ENCODE results near the gene BTBD9.
"Not testable (repeated sequence)": the region's sequence is repeated elsewhere in the genome, so short reads cannot be mapped to it uniquely, and the experiment has no call there.

Gene BTBD9

DNA sequence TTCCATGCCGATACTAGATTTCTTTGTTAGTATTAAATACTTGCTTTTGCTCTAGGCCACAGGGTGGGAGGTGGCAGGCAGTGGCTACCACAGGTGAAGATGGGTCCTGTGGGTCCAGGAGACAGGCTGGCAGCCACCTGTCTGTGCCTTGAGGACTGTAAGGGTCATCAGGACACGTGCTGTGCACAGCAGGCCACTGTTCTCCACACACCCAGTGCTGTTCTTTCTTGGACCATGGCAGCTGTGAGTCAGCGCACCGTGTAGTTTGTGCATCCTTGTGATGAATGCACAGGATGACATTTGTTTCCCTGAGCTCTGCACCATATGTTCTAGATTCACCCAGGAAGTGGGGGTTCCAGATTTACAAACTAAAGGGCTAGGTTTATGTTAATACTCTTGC, 503.2 kb downstream of the BTBD9 start:
- no peak overlapping the region for H3K4me3 ChIP-seq (ENCODE audit: low read depth, low read length)
- H3K79me2 ChIP-seq: peaks cover 33% of the 10 kb centered on the region
- H3K4me2 ChIP-seq (ENCODE audit: low read length): no peak overlapping the region
- H3K27me3 ChIP-seq (ENCODE audit: control insufficient read depth, insufficient read depth, low read length): no peaks in the 10 kb centered on the region
- no peaks in the 10 kb centered on the region for H3K36me3 ChIP-seq (ENCODE audit: control insufficient read depth, insufficient read depth, low read length)
- H3K4me1 ChIP-seq: peaks cover 16% of the 10 kb centered on the region
- H3K9ac ChIP-seq: no peak overlapping the region
- H2AFZ ChIP-seq: no peak overlapping the region
- TF ChIP-seq, protein P1, sequence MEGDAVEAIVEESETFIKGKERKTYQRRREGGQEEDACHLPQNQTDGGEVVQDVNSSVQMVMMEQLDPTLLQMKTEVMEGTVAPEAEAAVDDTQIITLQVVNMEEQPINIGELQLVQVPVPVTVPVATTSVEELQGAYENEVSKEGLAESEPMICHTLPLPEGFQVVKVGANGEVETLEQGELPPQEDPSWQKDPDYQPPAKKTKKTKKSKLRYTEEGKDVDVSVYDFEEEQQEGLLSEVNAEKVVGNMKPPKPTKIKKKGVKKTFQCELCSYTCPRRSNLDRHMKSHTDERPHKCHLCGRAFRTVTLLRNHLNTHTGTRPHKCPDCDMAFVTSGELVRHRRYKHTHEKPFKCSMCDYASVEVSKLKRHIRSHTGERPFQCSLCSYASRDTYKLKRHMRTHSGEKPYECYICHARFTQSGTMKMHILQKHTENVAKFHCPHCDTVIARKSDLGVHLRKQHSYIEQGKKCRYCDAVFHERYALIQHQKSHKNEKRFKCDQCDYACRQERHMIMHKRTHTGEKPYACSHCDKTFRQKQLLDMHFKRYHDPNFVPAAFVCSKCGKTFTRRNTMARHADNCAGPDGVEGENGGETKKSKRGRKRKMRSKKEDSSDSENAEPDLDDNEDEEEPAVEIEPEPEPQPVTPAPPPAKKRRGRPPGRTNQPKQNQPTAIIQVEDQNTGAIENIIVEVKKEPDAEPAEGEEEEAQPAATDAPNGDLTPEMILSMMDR (IDR thresholded peaks at IDR 0.05): no peak
- H3K9me3 ChIP-seq (ENCODE audit: control insufficient read depth, low read length): no peaks in the 10 kb centered on the region
- H3K27ac ChIP-seq: no peak overlapping the region

DNA sequence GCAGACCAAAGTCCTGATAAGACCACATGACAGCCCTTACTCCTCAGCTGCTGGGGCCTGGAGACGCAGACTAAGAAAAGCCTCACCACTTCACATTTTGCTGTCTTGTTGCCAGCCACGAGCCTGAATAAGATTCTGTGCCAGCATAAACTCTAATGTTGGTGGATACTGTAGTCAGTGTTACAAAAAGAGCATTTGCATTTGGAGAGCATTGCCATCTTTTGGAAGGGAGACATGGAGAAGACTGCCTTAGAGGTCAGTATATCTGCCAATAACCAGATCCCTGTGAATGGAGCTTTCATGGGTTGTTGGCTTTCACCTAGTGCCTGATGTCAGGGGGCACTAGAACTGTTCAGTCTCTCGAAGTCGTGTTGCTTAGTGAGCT, 505.0 kb downstream of the BTBD9 start:
- Histone ChIP-seq H3K27me3 (ENCODE audit: control insufficient read depth, insufficient read depth, low read length) (no peaks in the 10 kb centered on the region), H3K4me1 (peaks cover 13% of the 10 kb centered on the region), H3K79me2 (peaks cover 31% of the 10 kb centered on the region), H3K9ac (no peak overlapping the region), H2AFZ (no peak overlapping the region), H3K27ac (peak overlapping the region; percentile 59), H3K36me3 (ENCODE audit: control insufficient read depth, insufficient read depth, low read length) (no peaks in the 10 kb centered on the region), H3K9me3 (ENCODE audit: control insufficient read depth, low read length) (no peaks in the 10 kb centered on the region), H3K4me2 (ENCODE audit: low read length) (peak overlapping the region; percentile 34), H3K4me3 (ENCODE audit: low read depth, low read length) (no peak overlapping the region)
- TF ChIP-seq, protein P1 (IDR thresholded peaks at IDR 0.05): no peak

DNA sequence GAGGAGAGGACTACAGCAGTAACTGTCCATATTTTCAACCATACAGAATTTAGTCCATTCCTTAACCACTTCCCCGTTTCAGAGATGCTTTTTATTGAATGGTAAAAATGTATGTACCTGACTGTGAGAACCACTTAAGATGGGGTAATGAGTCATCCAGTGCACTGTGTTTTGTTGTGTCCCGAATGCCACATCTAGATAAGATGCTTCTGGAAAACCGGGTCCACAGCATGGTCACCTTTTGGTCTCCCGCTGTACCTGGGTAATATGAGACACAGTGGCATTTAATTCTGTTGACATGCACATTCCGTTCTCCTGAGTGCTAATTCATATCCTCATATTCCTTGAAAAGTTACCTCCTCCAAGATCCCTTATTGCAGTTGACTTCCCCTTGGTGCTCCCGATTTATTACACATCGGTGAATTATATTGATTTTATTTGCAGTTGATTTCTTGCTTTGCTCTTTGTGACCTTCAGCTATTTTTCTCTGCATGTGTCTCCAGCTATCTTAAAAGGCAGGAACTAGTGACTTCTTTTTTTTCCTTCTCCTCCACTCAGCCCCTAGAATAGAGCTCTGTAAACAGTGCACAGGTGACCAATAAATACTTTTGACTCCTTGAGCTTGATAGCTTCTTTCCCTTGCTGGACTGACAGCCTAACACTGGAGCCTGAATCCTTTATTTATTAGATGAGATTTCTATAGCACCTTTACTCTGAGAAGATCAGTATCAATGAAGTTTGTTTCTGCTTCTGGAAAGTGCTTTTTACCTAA, 505.6 kb downstream of the BTBD9 start:
- Histone ChIP-seq H3K9me3 (ENCODE audit: control insufficient read depth, low read length) (no peaks in the 10 kb centered on the region), H3K27me3 (ENCODE audit: control insufficient read depth, insufficient read depth, low read length) (no peaks in the 10 kb centered on the region), H3K4me3 (ENCODE audit: low read depth, low read length) (peak overlapping the region; percentile 8), H3K79me2 (peaks cover 30% of the 10 kb centered on the region), H2AFZ (no peak overlapping the region), H3K9ac (no peak overlapping the region), H3K4me2 (ENCODE audit: low read length) (peak overlapping the region; percentile 34), H3K27ac (peak overlapping the region; percentile 59), H3K4me1 (peaks cover 13% of the 10 kb centered on the region), H3K36me3 (ENCODE audit: control insufficient read depth, insufficient read depth, low read length) (no peaks in the 10 kb centered on the region)
- TF ChIP-seq, protein P1 (IDR thresholded peaks at IDR 0.05): no peak

DNA sequence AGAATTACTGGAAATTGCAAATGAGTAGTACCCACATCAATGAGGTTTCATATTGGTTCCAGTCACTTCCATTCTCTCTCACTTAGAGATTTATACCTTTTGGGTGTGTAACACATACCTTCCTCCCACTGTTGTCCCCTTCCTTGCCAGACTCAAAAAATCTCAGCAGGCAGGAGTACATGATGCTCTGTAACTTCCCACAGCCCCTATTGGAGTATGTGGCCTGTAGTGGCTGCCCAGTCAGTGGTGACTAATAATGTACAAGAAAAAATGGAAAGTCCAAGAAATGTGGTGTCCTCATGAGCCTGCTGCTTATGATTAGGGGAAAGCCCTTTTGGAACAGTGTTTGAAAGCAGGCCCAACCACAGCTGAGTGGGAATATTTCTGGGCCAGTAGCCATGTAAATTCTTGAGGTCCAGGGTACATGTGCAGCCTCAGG, 508.2 kb downstream of the BTBD9 start:
- Histone ChIP-seq H3K4me3 (ENCODE audit: low read depth, low read length) (no peak overlapping the region), H3K36me3 (ENCODE audit: control insufficient read depth, insufficient read depth, low read length) (no peaks in the 10 kb centered on the region), H3K27me3 (ENCODE audit: control insufficient read depth, insufficient read depth, low read length) (no peaks in the 10 kb centered on the region), H3K27ac (no peak overlapping the region), H3K4me1 (peaks cover 13% of the 10 kb centered on the region), H3K9me3 (ENCODE audit: control insufficient read depth, low read length) (no peaks in the 10 kb centered on the region), H3K79me2 (peaks cover 32% of the 10 kb centered on the region), H3K9ac (no peak overlapping the region), H3K4me2 (ENCODE audit: low read length) (no peak overlapping the region), H2AFZ (no peak overlapping the region)
- TF ChIP-seq, protein P1 (IDR thresholded peaks at IDR 0.05): no peak

DNA sequence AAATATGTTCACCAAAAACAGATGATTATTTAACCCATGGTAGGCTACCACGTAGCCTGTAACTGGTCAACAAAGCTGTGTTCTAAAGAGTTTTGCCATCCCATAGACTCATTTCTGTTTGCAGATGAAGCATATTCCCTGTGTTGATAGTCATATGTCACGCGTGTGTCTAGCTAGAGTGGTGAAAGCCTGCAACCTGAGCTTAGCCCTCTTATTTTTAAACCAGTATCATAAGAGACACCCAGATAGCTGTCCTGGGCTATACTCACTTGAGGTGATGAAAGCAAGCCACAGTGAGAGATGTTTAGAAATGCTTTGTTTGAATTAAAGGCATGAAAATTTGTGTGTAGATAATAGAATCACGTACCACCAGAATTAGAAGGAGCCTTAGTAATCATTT, 512.4 kb downstream of the BTBD9 start:
- H3K27ac ChIP-seq: no peak overlapping the region
- H3K4me1 ChIP-seq: peaks cover 1% of the 10 kb centered on the region
- TF ChIP-seq, protein P1 (IDR thresholded peaks at IDR 0.05): no peak
- H3K36me3 ChIP-seq (ENCODE audit: control insufficient read depth, insufficient read depth, low read length): no peaks in the 10 kb centered on the region
- H3K9ac ChIP-seq: no peak overlapping the region
- H3K27me3 ChIP-seq (ENCODE audit: control insufficient read depth, insufficient read depth, low read length): no peaks in the 10 kb centered on the region
- H3K4me2 ChIP-seq (ENCODE audit: low read length): no peak overlapping the region
- no peak overlapping the region for H3K4me3 ChIP-seq (ENCODE audit: low read depth, low read length)
- no peak overlapping the region for H2AFZ ChIP-seq
- peaks cover 15% of the 10 kb centered on the region for H3K79me2 ChIP-seq
- no peaks in the 10 kb centered on the region for H3K9me3 ChIP-seq (ENCODE audit: control insufficient read depth, low read length)

DNA sequence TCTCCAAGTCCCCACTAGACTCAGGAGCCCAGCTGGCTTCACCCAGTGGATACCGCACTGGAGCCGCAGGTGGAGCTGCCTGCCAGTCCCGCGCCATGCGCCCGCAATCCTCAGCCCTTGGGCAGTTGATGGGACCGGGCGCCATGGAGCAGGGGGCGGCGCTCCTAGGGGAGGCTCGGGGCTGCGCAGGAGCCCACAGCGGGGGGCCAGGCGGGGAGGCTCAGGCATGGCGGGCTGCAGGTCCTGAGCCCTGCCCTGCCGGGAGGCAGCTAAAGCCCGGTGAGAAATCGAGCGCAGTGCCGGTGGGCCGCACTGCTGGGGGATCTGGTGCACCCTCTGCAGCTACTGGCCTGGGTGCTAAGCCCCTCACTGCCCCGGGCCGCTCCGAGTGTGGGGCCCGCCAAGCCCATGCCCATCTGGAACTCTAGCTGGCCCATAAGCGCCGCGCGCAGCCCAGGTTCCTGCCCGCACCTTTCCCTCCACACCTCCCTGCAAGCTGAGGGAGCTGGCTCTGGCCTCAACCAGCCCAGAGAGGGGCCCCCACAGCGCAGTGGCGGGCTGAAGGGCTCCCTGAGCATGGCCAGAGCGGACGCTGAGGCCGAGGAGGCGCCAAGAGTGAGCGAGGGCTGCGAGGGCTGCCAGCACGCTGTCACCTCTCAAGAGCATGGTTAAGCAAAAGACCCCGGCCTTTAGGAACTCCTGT, 515.4 kb downstream of the BTBD9 start:
- not testable (repeated sequence) for H3K27ac ChIP-seq; H3K36me3 ChIP-seq (ENCODE audit: control insufficient read depth, insufficient read depth, low read length); H3K9me3 ChIP-seq (ENCODE audit: control insufficient read depth, low read length); H2AFZ ChIP-seq; H3K4me3 ChIP-seq (ENCODE audit: low read depth, low read length); H3K4me2 ChIP-seq (ENCODE audit: low read length); H3K27me3 ChIP-seq (ENCODE audit: control insufficient read depth, insufficient read depth, low read length); H3K9ac ChIP-seq
- Histone ChIP-seq H3K79me2 (peaks cover 29% of the 10 kb centered on the region), H3K4me1 (peaks cover 11% of the 10 kb centered on the region)

Measured in parathyroid adenoma (tissue), 2 donors.